ENCODE results near the gene DHCR24.

The DHCR24 gene

GRCh38 chr1:54865238-54866073, 21.5 kb downstream of the DHCR24 start:
- DNase-seq (ENCODE audit: extremely low read depth, insufficient read length): no peak
- H3K36me3 ChIP-seq (ENCODE audit: control insufficient read depth, insufficient read depth, low read length): peaks cover 38% of the 10 kb centered on the region
- H3K27me3 ChIP-seq (replicated peaks; ENCODE audit: control insufficient read depth, insufficient read depth, low read length): no peaks in the 10 kb centered on the region
- no peak overlapping the region for H3K4me3 ChIP-seq (replicated peaks; ENCODE audit: low read depth, low read length)
- no peak for TF ChIP-seq CTCF (IDR thresholded peaks at IDR 0.05; ENCODE audit: insufficient read depth, low read length, poor library complexity, severe bottlenecking)

GRCh38 chr1:54864460-54865208, 22.4 kb downstream of the DHCR24 start:
- DNase-seq (ENCODE audit: extremely low read depth, insufficient read length): no peak
- Histone ChIP-seq H3K27me3 (replicated peaks; ENCODE audit: control insufficient read depth, insufficient read depth, low read length) (no peaks in the 10 kb centered on the region), H3K4me3 (replicated peaks; ENCODE audit: low read depth, low read length) (no peak overlapping the region), H3K36me3 (ENCODE audit: control insufficient read depth, insufficient read depth, low read length) (peaks cover 42% of the 10 kb centered on the region)
- TF ChIP-seq CTCF (IDR thresholded peaks at IDR 0.05; ENCODE audit: insufficient read depth, low read length, poor library complexity, severe bottlenecking): no peak

GRCh38 chr1:54863267-54863665, 23.7 kb downstream of the DHCR24 start:
- no peak for DNase-seq (ENCODE audit: extremely low read depth, insufficient read length)
- TF ChIP-seq CTCF (IDR thresholded peaks at IDR 0.05; ENCODE audit: insufficient read depth, low read length, poor library complexity, severe bottlenecking): no peak
- H3K27me3 ChIP-seq (replicated peaks; ENCODE audit: control insufficient read depth, insufficient read depth, low read length): no peaks in the 10 kb centered on the region
- H3K36me3 ChIP-seq (ENCODE audit: control insufficient read depth, insufficient read depth, low read length): peaks cover 45% of the 10 kb centered on the region
- no peak overlapping the region for H3K4me3 ChIP-seq (replicated peaks; ENCODE audit: low read depth, low read length)

- no peak for DNase-seq (ENCODE audit: extremely low read depth, insufficient read length)
- Histone ChIP-seq H3K36me3 (ENCODE audit: control insufficient read depth, insufficient read depth, low read length) (peaks cover 41% of the 10 kb centered on the region), H3K4me3 (replicated peaks; ENCODE audit: low read depth, low read length) (no peak overlapping the region), H3K27me3 (replicated peaks; ENCODE audit: control insufficient read depth, insufficient read depth, low read length) (no peaks in the 10 kb centered on the region)
- no peak for TF ChIP-seq CTCF (IDR thresholded peaks at IDR 0.05; ENCODE audit: insufficient read depth, low read length, poor library complexity, severe bottlenecking)
Measured at GRCh38 chr1:54861070-54861761, 25.8 kb downstream of the DHCR24 start.

- no peak for TF ChIP-seq CTCF (IDR thresholded peaks at IDR 0.05; ENCODE audit: insufficient read depth, low read length, poor library complexity, severe bottlenecking)
- H3K36me3 ChIP-seq (ENCODE audit: control insufficient read depth, insufficient read depth, low read length): peaks cover 39% of the 10 kb centered on the region
- H3K27me3 ChIP-seq (replicated peaks; ENCODE audit: control insufficient read depth, insufficient read depth, low read length): no peaks in the 10 kb centered on the region
- no peak for DNase-seq (ENCODE audit: extremely low read depth, insufficient read length)
- H3K4me3 ChIP-seq (replicated peaks; ENCODE audit: low read depth, low read length): no peak overlapping the region
Measured at GRCh38 chr1:54859700-54860391, 27.1 kb downstream of the DHCR24 start.

Data from GM06990 (cell line).